PC-3 (cell line): ENCODE results near the gene SERPIND1. TPM values are rescaled to one million over a fixed set of nuclear protein-coding genes. Genes with fewer than 3 reads are reported as not detected.

Experiments used
- ATAC-seq: fragments of 200-7000 bp; cut with Tn5 transposase; 2 replicates; pipeline ENCODE4 v1.9.1; 2020; ENCODE audit warnings: mild to moderate bottlenecking, moderate library complexity
- BruUV-seq: library from RNA; stranded (reverse); fragments of 400-500 nt; replicated peaks from 2 replicates; lab custom pipeline; 2021; lab: Mats Ljungman, UMichigan
- CTCF ChIA-PET: fragments of 300-600 bp; sonication (Branson Sonifier 250); formaldehyde crosslinking; loops from one replicate; lab custom pipeline; 2022; ENCODE audit warnings: antibody characterized with exemption; lab: Charles Lee
- POLR2A ChIA-PET: fragments of 300-600 bp; sonication (Branson Sonifier 250); formaldehyde crosslinking; loops from one replicate; lab custom pipeline; 2022; ENCODE audit warnings: antibody characterized with exemption; ENCODE audit not compliant: unreplicated experiment; lab: Charles Lee
- DNase-seq: peaks from one replicate; pipeline ENCODE4 v3.0.0-alpha.2; 2015
- H2AFZ ChIP-seq: fragments of 300-600 bp; sonication (generic); 2 replicates; pipeline ENCODE4 v1.6.0; 2016; ENCODE audit warnings: antibody characterized with exemption, low read length
- H3F3A ChIP-seq: fragments of 300-600 bp; sonication (generic); one replicate; pipeline ENCODE4 v1.6.0; 2017; ENCODE audit warnings: antibody characterized with exemption, low read length, control low read depth, mild to moderate bottlenecking; ENCODE audit not compliant: unreplicated experiment
- H3K27ac ChIP-seq: fragments of 300-600 bp; sonication (generic); 2 replicates; pipeline ENCODE4 v1.5.1; 2016; ENCODE audit warnings: mild to moderate bottlenecking, low read length
- H3K27me3 ChIP-seq: fragments of 300-600 bp; sonication (generic); 2 replicates; pipeline ENCODE4 v1.6.1; 2016; ENCODE audit warnings: low read length, mixed read lengths
- H3K36me3 ChIP-seq: fragments of 300-600 bp; sonication (generic); 2 replicates; pipeline ENCODE4 v1.6.1; 2016; ENCODE audit warnings: low read depth, mixed run types, low read length, mixed read lengths
- H3K4me1 ChIP-seq: fragments of 300-600 bp; sonication (generic); 2 replicates; pipeline ENCODE4 v1.5.1; 2016; ENCODE audit warnings: low read length; ENCODE audit not compliant: insufficient read depth
- H3K4me2 ChIP-seq: fragments of 300-600 bp; sonication (generic); 2 replicates; pipeline ENCODE4 v1.6.0; 2016; ENCODE audit warnings: low read length
- H3K4me3 ChIP-seq: fragments of 300-600 bp; sonication (generic); 2 replicates; pipeline ENCODE4 v1.5.1; 2016; ENCODE audit warnings: mild to moderate bottlenecking, low read length, mixed read lengths
- H3K79me2 ChIP-seq: fragments of 300-600 bp; sonication (generic); 2 replicates; pipeline ENCODE4 v1.6.1; 2017; ENCODE audit warnings: low read length, mixed read lengths
- H3K9ac ChIP-seq: fragments of 300-600 bp; sonication (generic); 2 replicates; pipeline ENCODE4 v1.6.0; 2016; ENCODE audit warnings: mild to moderate bottlenecking, low read length
- H3K9me2 ChIP-seq: fragments of 300-600 bp; sonication (generic); replicated peaks from 2 replicates; pipeline ENCODE4 v1.6.1; 2016; ENCODE audit warnings: mixed run types, low read length, mixed read lengths
- H3K9me3 ChIP-seq: fragments of 300-600 bp; sonication (generic); 2 replicates; pipeline ENCODE4 v1.6.1; 2016; ENCODE audit warnings: low read length, mixed read lengths
- H4K20me1 ChIP-seq: fragments of 300-600 bp; sonication (generic); 2 replicates; pipeline ENCODE4 v1.6.1; 2016; ENCODE audit warnings: low read length, mixed read lengths
- EZH2 ChIP-seq: fragments of 300-600 bp; sonication (generic); IDR thresholded peaks from one replicate; pipeline ENCODE4 v1.6.1; 2017; ENCODE audit warnings: antibody characterized with exemption, mild to moderate bottlenecking, low read length; ENCODE audit not compliant: unreplicated experiment
- EZH2phosphoT487 ChIP-seq: fragments of 300-600 bp; sonication (generic); IDR thresholded peaks from 2 replicates; pipeline ENCODE4 v1.6.1; 2018; ENCODE audit warnings: mild to moderate bottlenecking, antibody characterized with exemption, low read length, borderline replicate concordance
- intact Hi-C: fragments of 100-400 bp; cut with micrococcal nuclease; formaldehyde crosslinking; loops from 2 replicates; pipeline ENCODE4 v1.9.0; 2023
- total RNA-seq: library from RNA; depleted of rRNA; stranded (reverse); fragments of >200 nt; gene quantifications from 2 replicates; pipeline ENCODE4 v1.2.3, GENCODE V29; 2014
- TF ChIP-seq, protein P1 (sequence below): fragments of 300-600 bp; sonication (generic); conservative IDR thresholded peaks from 2 replicates; pipeline ENCODE4 v1.5.1; 2017; ENCODE audit warnings: antibody characterized with exemption, low read depth, mild to moderate bottlenecking, low read length

SERPIND1 gene
- total RNA-seq, 1 experiment from 2014 or later, result 2.9 TPM

- DNase-seq (no peak), ATAC-seq (no peak)
- H3K9ac ChIP-seq, result no peak overlapping the region
- H3K4me1 ChIP-seq, result no peaks in the 10 kb centered on the region
- H3F3A ChIP-seq, result no peaks in the 10 kb centered on the region
- no peak overlapping the region for H3K4me3 ChIP-seq
- H4K20me1 ChIP-seq, result no peaks in the 10 kb centered on the region
- ChIA-PET POLR2A (no interaction called here), CTCF (no interaction called here)
- TF ChIP-seq EZH2phosphoT487 (no peak), EZH2 (no peak)
- TF ChIP-seq, protein P1, sequence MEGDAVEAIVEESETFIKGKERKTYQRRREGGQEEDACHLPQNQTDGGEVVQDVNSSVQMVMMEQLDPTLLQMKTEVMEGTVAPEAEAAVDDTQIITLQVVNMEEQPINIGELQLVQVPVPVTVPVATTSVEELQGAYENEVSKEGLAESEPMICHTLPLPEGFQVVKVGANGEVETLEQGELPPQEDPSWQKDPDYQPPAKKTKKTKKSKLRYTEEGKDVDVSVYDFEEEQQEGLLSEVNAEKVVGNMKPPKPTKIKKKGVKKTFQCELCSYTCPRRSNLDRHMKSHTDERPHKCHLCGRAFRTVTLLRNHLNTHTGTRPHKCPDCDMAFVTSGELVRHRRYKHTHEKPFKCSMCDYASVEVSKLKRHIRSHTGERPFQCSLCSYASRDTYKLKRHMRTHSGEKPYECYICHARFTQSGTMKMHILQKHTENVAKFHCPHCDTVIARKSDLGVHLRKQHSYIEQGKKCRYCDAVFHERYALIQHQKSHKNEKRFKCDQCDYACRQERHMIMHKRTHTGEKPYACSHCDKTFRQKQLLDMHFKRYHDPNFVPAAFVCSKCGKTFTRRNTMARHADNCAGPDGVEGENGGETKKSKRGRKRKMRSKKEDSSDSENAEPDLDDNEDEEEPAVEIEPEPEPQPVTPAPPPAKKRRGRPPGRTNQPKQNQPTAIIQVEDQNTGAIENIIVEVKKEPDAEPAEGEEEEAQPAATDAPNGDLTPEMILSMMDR, result no peak
- no peaks in the 10 kb centered on the region for H3K27me3 ChIP-seq
- H3K79me2 ChIP-seq, result no peaks in the 10 kb centered on the region
- no peaks in the 10 kb centered on the region for H3K9me3 ChIP-seq
- BruUV-seq, result no TSS peak
- H3K4me2 ChIP-seq, result no peak overlapping the region
- no peaks in the 10 kb centered on the region for H3K9me2 ChIP-seq
- no peak overlapping the region for H3K27ac ChIP-seq
- intact Hi-C loops, result no loop called here
- H2AFZ ChIP-seq, result no peak overlapping the region
- H3K36me3 ChIP-seq, result peaks cover 4% of the 10 kb centered on the region; the same call in 1 of the 2 replicates
Measured at GRCh38 chr22:20764471-20764720, 9.5 kb upstream of the SERPIND1 start.

GRCh38 chr22:20764729-20765128, 9.2 kb upstream of the SERPIND1 start:
- Histone ChIP-seq H3K4me2 (no peak overlapping the region), H3K9me2 (no peaks in the 10 kb centered on the region), H4K20me1 (no peaks in the 10 kb centered on the region), H3K36me3 (peaks cover 4% of the 10 kb centered on the region; the same call in 1 of the 2 replicates), H3K79me2 (no peaks in the 10 kb centered on the region), H3K4me3 (no peak overlapping the region), H3K9me3 (no peaks in the 10 kb centered on the region), H3F3A (no peaks in the 10 kb centered on the region), H3K27me3 (no peaks in the 10 kb centered on the region), H3K9ac (no peak overlapping the region), H3K4me1 (no peaks in the 10 kb centered on the region), H2AFZ (no peak overlapping the region), H3K27ac (no peak overlapping the region)
- intact Hi-C loops, result no loop called here
- ChIA-PET CTCF (no interaction called here), POLR2A (no interaction called here)
- no TSS peak for BruUV-seq
- TF ChIP-seq EZH2, result no peak
- TF ChIP-seq EZH2phosphoT487, result no peak
- TF ChIP-seq, protein P1, result no peak
- no peak for DNase-seq
- no peak for ATAC-seq

GRCh38 chr22:20765938-20766337, 8.0 kb upstream of the SERPIND1 start:
- H3F3A ChIP-seq, result no peaks in the 10 kb centered on the region
- no peaks in the 10 kb centered on the region for H3K9me2 ChIP-seq
- ChIA-PET CTCF (no interaction called here), POLR2A (no interaction called here)
- TF ChIP-seq EZH2phosphoT487 (no peak), EZH2 (no peak)
- TF ChIP-seq, protein P1, result no peak
- ATAC-seq (no peak), DNase-seq (no peak)
- H3K9ac ChIP-seq, result no peak overlapping the region
- H3K9me3 ChIP-seq, result no peaks in the 10 kb centered on the region
- H3K36me3 ChIP-seq, result 0 out of 2 replicates have a peak, but pooled peaks cover 4% of the 10 kb centered on the region
- no peak overlapping the region for H2AFZ ChIP-seq
- no peak overlapping the region for H3K4me2 ChIP-seq
- intact Hi-C loops, result no loop called here
- no peak overlapping the region for H3K27ac ChIP-seq
- H3K79me2 ChIP-seq, result no peaks in the 10 kb centered on the region
- H4K20me1 ChIP-seq, result no peaks in the 10 kb centered on the region
- BruUV-seq, result no TSS peak
- H3K4me3 ChIP-seq, result no peak overlapping the region
- H3K4me1 ChIP-seq, result no peaks in the 10 kb centered on the region
- H3K27me3 ChIP-seq, result no peaks in the 10 kb centered on the region
